ENCODE measurements around the gene HAGH. TPM values are rescaled to one million over a fixed set of nuclear protein-coding genes. Genes with fewer than 3 reads are reported as not detected.

HAGH gene
- polyA plus RNA-seq, 1 experiment: 11.8 TPM

DNA sequence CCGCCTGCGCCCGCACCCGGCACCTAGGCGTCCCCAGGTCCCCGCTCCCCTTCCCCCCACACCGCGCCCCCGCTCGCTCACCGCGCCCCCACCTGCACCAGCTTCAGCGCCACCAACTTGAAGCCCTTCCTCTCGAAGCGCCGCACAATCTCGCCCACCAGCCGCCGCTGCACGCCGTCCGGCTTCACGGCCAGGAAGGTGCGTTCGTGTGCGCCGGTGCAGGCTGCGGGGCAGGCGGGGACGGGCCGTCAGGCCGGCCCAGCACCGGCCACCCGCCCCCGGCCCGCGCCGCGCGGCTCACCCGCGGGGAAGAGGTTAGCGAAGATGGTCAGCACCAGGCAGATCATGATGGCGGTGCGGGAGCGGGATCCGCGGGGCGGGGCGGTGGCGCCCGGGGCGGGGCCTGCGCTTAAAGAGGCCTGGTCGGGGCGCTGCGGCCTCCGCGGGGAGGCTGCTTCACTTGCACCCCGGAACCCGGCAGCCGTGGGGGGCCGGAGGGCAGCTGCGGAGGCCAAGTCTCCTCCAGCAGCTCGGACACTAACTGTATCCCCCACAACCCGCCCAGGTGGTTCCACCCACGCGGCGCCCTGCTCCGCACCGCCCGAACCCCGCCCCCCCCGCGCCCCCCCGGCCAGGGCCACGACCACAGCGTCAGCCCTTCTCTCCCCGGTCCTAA, 55.3 kb downstream of the HAGH start, which contains the start of gene NME3:
TSS of gene NME3 (minus strand) at position 356 of the 676 bp plus-strand sequence. CDS start at position 347, 9 bp downstream.
- Histone ChIP-seq H3K27me3 (ENCODE audit: control insufficient read depth, insufficient read depth, low read length) (no peaks in the 10 kb centered on the region), H3K9me3 (ENCODE audit: control insufficient read depth, insufficient read depth, low read length) (peaks cover 6% of the 10 kb centered on the region; the same call in 1 of the 2 replicates), H3K27ac (ENCODE audit: low read depth, low read length) (peak within 1 kb of the TSS; percentile 47), H3K4me3 (ENCODE audit: low read depth, low read length) (peak within 1 kb of the TSS; percentile 77)
- TF ChIP-seq, protein P1, sequence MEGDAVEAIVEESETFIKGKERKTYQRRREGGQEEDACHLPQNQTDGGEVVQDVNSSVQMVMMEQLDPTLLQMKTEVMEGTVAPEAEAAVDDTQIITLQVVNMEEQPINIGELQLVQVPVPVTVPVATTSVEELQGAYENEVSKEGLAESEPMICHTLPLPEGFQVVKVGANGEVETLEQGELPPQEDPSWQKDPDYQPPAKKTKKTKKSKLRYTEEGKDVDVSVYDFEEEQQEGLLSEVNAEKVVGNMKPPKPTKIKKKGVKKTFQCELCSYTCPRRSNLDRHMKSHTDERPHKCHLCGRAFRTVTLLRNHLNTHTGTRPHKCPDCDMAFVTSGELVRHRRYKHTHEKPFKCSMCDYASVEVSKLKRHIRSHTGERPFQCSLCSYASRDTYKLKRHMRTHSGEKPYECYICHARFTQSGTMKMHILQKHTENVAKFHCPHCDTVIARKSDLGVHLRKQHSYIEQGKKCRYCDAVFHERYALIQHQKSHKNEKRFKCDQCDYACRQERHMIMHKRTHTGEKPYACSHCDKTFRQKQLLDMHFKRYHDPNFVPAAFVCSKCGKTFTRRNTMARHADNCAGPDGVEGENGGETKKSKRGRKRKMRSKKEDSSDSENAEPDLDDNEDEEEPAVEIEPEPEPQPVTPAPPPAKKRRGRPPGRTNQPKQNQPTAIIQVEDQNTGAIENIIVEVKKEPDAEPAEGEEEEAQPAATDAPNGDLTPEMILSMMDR (IDR thresholded peaks at IDR 0.05; ENCODE audit: low read depth, low read length): no peak
- ChIA-PET POLR2A (interaction anchor here (0.6 to 2.1 kb wide), 4 partner anchors 11 to 93 kb away, joined by 3 to 17 read pairs (median 8); partner anchors contain the start of genes FAHD1, HAGH, JPT2 and NUBP2), CTCF (interaction anchor here (0.9 kb wide), 1 partner anchor 53 kb away, joined by 3 read pairs; no protein-coding TSS in a partner anchor)
- no peak for DNase-seq (ENCODE audit: low read depth, low spot score)

DNA sequence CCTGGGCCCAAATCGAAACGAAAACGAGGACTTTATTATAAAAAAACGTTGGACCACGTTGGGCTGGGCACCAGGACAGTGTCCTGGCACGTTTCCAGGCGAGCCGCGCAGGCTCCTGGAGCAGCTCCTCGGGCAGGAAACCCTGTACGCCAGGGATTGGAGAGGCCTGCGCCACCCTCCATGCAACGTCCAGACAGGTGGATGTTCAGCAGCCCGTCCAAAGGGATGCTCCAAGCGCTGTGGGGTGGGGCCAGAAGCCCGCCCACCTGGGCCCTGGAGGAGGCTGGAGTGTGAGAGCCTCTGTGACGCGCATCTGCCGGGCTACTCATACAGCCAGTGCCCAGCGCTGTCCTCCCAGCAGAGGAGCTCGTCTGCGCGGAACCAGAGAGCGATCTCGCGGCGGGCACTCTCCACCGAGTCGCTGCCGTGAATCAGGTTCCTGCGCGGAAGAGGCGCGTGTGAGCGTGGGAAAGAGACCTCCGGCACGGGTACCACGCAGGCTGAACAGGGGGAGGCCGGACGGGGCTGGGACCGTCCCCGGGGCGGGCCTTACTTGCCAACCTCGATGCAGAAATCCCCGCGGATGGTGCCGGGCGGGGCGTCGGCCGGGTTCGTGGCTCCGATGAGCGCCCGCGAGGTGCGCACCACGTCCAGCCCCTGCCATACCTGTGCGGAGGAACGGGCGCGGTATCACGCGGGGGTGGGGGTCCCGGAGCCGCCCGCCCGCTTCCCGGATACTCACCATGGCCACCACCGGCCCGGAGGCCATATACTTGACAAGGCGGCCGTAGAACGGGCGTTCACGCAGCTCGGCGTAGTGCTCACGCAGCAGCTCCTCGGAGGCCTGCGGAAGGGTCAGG, 56.1 kb downstream of the HAGH start:
- no peak for DNase-seq (ENCODE audit: low read depth, low spot score)
- CTCF ChIA-PET: no interaction called here
- peak overlapping the region; percentile 77 for H3K4me3 ChIP-seq (ENCODE audit: low read depth, low read length)
- H3K9me3 ChIP-seq (ENCODE audit: control insufficient read depth, insufficient read depth, low read length): peaks cover 6% of the 10 kb centered on the region; the same call in 1 of the 2 replicates
- peak overlapping the region; percentile 47 for H3K27ac ChIP-seq (ENCODE audit: low read depth, low read length)
- POLR2A ChIA-PET: interaction anchor here (0.6 to 2.1 kb wide), 3 partner anchors 12 to 93 kb away, joined by 3 to 12 read pairs (median 3); partner anchors contain the start of genes FAHD1, HAGH, JPT2 and NUBP2
- H3K27me3 ChIP-seq (ENCODE audit: control insufficient read depth, insufficient read depth, low read length): no peaks in the 10 kb centered on the region
- TF ChIP-seq, protein P1 (IDR thresholded peaks at IDR 0.05; ENCODE audit: low read depth, low read length): no peak

DNA sequence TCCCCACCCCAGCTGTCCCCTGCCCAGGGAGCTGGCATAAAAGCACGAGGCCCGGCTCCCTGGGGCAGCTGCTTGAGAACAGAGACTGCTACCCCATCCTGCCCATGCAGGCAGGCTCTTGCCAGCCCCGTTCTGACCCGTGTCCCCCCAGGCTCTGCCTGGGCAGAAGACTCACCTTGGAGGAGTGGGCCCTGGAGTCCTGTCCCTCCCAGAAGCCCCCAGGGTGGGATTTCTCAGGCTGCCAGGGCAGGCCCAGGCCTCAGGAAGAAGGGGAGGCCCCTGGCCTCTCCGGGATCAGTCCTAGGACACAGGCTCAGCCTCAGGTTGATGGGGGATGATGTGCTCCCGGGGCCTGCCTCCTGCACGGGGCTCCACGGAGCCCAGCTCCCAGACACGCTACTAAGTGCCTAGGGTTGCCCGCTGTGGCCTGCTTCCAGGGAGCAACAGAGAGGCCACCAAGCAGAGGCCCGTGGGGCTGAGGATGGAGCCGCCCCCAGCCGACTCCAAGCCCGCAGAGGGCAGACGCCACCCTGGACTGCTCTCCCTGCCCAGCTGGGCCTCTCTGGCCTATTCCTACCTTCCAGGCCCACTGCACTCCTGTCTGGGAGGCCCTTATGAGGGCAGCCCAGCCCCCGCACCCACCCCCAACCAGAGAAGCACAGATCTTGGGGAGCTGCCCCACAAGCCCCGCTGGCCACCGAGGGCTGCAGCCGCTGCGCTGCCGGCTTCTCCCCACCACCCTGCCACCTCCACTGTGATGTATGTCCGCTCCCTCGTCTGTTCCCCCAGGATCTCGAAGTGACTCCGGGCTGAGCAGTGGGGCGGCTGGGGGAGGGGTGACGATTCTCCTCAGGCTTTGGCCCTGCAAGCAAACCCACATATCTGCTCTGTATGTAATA, 57.0 kb downstream of the HAGH start:
- Histone ChIP-seq H3K9me3 (ENCODE audit: control insufficient read depth, insufficient read depth, low read length) (peaks cover 6% of the 10 kb centered on the region; the same call in 1 of the 2 replicates), H3K4me3 (ENCODE audit: low read depth, low read length) (peak overlapping the region; percentile 77; the same call in 1 of the 2 replicates), H3K27ac (ENCODE audit: low read depth, low read length) (peak overlapping the region; percentile 21), H3K27me3 (ENCODE audit: control insufficient read depth, insufficient read depth, low read length) (no peaks in the 10 kb centered on the region)
- POLR2A ChIA-PET: interaction anchor here (0.6 to 2.1 kb wide), 2 partner anchors 13 to 40 kb away, joined by 5 to 12 read pairs; partner anchors contain the start of genes NUBP2 and SPSB3
- CTCF ChIA-PET: no interaction called here
- TF ChIP-seq, protein P1 (IDR thresholded peaks at IDR 0.05; ENCODE audit: low read depth, low read length): no peak
- DNase-seq (ENCODE audit: low read depth, low spot score): no peak

DNA sequence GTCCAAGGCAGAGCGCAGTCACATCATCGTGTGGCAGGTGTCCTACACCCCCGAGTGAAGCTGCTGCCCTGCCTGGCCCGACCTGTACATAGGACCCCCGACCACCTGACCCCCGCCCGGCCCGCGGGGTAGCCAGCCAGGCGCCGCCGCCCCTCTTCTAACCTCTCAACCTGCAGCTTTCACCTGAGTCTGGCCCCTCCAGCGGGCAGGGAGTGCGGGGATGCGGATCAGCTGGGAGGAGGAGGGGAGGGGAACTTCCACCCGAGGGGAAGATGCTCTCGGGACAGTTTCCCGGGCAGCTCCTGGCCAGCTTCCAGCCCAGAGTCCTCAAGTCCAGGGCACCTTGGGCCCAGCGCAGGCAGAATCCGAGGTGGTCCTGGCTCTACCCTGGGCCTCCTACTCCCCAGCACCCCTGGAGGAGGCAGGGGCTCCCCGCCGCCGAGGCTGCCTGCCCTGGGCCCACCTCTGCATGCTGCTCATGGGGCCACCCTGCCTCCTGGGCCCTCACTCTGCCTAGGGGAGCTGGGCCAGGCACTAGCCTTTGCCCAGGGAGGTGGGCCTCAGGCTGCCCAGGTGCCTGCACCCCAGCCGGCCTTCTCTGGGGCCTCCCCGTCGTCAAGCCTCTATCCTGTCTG, 57.7 kb downstream of the HAGH start:
- Histone ChIP-seq H3K27me3 (ENCODE audit: control insufficient read depth, insufficient read depth, low read length) (no peaks in the 10 kb centered on the region), H3K27ac (ENCODE audit: low read depth, low read length) (peak overlapping the region; percentile 21), H3K4me3 (ENCODE audit: low read depth, low read length) (no peak overlapping the region), H3K9me3 (ENCODE audit: control insufficient read depth, insufficient read depth, low read length) (peaks cover 6% of the 10 kb centered on the region; the same call in 1 of the 2 replicates)
- ChIA-PET POLR2A (interaction anchor here (0.6 kb wide), 1 partner anchor 39 kb away, joined by 5 read pairs; no protein-coding TSS in a partner anchor), CTCF (no interaction called here)
- no peak for DNase-seq (ENCODE audit: low read depth, low spot score)
- TF ChIP-seq, protein P1 (IDR thresholded peaks at IDR 0.05; ENCODE audit: low read depth, low read length): no peak

Data from AG04450 (cell line).